ENCODE results near the gene MCRIP2. TPM values are rescaled to one million over a fixed set of nuclear protein-coding genes. Genes with fewer than 3 reads are reported as not detected.

Gene MCRIP2
- total and polyA plus RNA-seq, 2 of the 8 experiments (the other 6 are each of a cell fraction or from before 2014, with no cell fraction given): 45.4 to 75.5 TPM

DNA sequence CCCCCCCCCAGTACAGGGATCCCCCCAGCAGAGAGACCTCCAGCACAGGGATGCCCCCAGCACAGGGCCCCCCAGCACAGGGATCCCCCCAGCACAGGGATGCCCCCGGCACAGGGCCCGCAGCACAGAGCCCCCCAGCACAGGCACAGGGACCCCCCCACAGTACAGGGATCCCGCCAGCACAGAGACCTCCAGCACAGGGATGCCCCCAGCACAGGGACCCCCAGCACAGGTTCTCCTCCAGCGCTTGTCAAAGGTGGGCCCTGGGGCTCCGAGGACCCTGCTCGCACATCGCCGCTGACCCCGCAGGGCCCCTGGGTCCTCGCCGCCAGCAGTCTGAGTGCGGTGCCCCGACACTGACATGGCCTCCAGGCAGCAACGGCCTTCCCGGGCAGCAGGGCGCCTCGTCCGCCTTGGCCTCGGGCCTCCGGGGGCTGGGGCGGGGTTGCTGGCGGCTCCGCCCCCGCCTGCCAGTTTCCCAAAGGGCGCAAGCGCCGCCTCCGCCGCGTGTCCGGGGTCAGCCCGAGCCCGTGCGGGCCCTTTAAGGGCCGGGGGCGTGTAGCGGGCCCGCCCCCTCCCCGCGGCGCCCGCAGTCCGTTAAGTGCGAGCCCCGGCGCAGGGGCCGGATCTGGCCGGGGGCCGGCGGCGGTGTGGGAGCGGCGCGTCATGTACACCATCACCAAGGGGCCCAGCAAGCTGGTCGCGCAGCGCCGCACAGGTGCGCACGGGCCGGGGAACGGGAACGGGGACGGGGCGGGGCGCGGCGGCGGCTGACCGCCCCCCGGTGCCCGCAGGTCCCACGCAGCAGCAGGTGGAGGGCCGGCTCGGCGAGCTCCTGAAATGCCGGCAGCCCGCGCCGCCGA lies at the start of gene MCRIP2 (continued):
- TF ChIP-seq CHD2 (IDR thresholded peaks at IDR 0.05; ENCODE audit: low read length) (no peak), RFX5 (IDR thresholded peaks at IDR 0.05; ENCODE audit: borderline replicate concordance, low read depth, low read length) (no peak), ZNF274 (IDR thresholded peaks at IDR 0.05; ENCODE audit: borderline replicate concordance, extremely low read depth, low read length) (no peak), KDM4A (IDR thresholded peaks at IDR 0.05; ENCODE audit: low read depth, low read length, severe bottlenecking) (peak; percentile 73), CTBP2 (IDR thresholded peaks at IDR 0.05; ENCODE audit: borderline replicate concordance, insufficient read depth, insufficient read length, low read length) (peak; percentile 21), YY1 (IDR thresholded peaks at IDR 0.05; ENCODE audit: low read depth, low read length) (peak; percentile 87), TBP (IDR thresholded peaks at IDR 0.05; ENCODE audit: low read depth, low read length) (no peak)
- TF ChIP-seq, protein P1, sequence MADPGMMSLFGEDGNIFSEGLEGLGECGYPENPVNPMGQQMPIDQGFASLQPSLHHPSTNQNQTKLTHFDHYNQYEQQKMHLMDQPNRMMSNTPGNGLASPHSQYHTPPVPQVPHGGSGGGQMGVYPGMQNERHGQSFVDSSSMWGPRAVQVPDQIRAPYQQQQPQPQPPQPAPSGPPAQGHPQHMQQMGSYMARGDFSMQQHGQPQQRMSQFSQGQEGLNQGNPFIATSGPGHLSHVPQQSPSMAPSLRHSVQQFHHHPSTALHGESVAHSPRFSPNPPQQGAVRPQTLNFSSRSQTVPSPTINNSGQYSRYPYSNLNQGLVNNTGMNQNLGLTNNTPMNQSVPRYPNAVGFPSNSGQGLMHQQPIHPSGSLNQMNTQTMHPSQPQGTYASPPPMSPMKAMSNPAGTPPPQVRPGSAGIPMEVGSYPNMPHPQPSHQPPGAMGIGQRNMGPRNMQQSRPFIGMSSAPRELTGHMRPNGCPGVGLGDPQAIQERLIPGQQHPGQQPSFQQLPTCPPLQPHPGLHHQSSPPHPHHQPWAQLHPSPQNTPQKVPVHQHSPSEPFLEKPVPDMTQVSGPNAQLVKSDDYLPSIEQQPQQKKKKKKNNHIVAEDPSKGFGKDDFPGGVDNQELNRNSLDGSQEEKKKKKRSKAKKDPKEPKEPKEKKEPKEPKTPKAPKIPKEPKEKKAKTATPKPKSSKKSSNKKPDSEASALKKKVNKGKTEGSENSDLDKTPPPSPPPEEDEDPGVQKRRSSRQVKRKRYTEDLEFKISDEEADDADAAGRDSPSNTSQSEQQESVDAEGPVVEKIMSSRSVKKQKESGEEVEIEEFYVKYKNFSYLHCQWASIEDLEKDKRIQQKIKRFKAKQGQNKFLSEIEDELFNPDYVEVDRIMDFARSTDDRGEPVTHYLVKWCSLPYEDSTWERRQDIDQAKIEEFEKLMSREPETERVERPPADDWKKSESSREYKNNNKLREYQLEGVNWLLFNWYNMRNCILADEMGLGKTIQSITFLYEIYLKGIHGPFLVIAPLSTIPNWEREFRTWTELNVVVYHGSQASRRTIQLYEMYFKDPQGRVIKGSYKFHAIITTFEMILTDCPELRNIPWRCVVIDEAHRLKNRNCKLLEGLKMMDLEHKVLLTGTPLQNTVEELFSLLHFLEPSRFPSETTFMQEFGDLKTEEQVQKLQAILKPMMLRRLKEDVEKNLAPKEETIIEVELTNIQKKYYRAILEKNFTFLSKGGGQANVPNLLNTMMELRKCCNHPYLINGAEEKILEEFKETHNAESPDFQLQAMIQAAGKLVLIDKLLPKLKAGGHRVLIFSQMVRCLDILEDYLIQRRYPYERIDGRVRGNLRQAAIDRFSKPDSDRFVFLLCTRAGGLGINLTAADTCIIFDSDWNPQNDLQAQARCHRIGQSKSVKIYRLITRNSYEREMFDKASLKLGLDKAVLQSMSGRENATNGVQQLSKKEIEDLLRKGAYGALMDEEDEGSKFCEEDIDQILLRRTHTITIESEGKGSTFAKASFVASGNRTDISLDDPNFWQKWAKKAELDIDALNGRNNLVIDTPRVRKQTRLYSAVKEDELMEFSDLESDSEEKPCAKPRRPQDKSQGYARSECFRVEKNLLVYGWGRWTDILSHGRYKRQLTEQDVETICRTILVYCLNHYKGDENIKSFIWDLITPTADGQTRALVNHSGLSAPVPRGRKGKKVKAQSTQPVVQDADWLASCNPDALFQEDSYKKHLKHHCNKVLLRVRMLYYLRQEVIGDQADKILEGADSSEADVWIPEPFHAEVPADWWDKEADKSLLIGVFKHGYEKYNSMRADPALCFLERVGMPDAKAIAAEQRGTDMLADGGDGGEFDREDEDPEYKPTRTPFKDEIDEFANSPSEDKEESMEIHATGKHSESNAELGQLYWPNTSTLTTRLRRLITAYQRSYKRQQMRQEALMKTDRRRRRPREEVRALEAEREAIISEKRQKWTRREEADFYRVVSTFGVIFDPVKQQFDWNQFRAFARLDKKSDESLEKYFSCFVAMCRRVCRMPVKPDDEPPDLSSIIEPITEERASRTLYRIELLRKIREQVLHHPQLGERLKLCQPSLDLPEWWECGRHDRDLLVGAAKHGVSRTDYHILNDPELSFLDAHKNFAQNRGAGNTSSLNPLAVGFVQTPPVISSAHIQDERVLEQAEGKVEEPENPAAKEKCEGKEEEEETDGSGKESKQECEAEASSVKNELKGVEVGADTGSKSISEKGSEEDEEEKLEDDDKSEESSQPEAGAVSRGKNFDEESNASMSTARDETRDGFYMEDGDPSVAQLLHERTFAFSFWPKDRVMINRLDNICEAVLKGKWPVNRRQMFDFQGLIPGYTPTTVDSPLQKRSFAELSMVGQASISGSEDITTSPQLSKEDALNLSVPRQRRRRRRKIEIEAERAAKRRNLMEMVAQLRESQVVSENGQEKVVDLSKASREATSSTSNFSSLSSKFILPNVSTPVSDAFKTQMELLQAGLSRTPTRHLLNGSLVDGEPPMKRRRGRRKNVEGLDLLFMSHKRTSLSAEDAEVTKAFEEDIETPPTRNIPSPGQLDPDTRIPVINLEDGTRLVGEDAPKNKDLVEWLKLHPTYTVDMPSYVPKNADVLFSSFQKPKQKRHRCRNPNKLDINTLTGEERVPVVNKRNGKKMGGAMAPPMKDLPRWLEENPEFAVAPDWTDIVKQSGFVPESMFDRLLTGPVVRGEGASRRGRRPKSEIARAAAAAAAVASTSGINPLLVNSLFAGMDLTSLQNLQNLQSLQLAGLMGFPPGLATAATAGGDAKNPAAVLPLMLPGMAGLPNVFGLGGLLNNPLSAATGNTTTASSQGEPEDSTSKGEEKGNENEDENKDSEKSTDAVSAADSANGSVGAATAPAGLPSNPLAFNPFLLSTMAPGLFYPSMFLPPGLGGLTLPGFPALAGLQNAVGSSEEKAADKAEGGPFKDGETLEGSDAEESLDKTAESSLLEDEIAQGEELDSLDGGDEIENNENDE (IDR thresholded peaks at IDR 0.05; ENCODE audit: insufficient replicate concordance, low read length): no peak
- TF ChIP-seq, protein P2, sequence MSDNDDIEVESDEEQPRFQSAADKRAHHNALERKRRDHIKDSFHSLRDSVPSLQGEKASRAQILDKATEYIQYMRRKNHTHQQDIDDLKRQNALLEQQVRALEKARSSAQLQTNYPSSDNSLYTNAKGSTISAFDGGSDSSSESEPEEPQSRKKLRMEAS (IDR thresholded peaks at IDR 0.05): peak; percentile 70; the same call in 1 of the 2 replicates

All from H1 (cell line).